A549 (cell line): ENCODE results near the gene TSPEAR. TPM values are rescaled to one million over a fixed set of nuclear protein-coding genes. Genes with fewer than 3 reads are reported as not detected.
"Not testable (repeated sequence)": the region's sequence is repeated elsewhere in the genome, so short reads cannot be mapped to it uniquely, and the experiment has no call there.

Experiments used
- ATAC-seq, 2 experiments: fragments of 200-7000 bp in 1 of 2; fragments of >200 bp in 1 of 2; cut with Nextera tagmentation in 1 of 2; cut with Tn5 transposase in 1 of 2; 3 replicates each; pipeline versions ENCODE4 v1.8.0 to v1.9.1; 2018 to 2020; ENCODE audit warnings: mild to moderate bottlenecking in 1 of 2, moderate library complexity in 1 of 2
- CTCF ChIA-PET: fragments of 300-600 bp; sonication (Branson Sonifier 250); formaldehyde crosslinking; extraction: SDS; loops from one replicate; lab custom pipeline; 2021; ENCODE audit warnings: antibody characterized with exemption, inconsistent platforms; lab: Yijun Ruan, JAX
- POLR2A ChIA-PET: fragments of 350-600 bp; formaldehyde crosslinking; extraction: SDS; loops from one replicate; lab custom pipeline; 2021; ENCODE audit warnings: antibody characterized with exemption, inconsistent platforms; lab: Yijun Ruan, JAX
- DNase-seq, 2 experiments: peaks; one replicate each; pipeline versions ENCODE4 v3.0.0 to v3.0.0-alpha.2; 2011 to 2016; ENCODE audit warnings: low read depth in 1 of 2, low spot score in 1 of 2
- FAIRE-seq: peaks from 2 replicates; lab custom pipeline; 2011; peaks lifted over from hg19 to GRCh38; lab: Jason Lieb, UNC
- H3K27ac ChIP-seq, 2 experiments: fragments of >200 bp; sonication (Bioruptor Twin); formaldehyde crosslinking; 3 replicates each; pipeline ENCODE4 v1.5.1; 2016 to 2017
- H3K4me1 ChIP-seq: fragments of >200 bp; sonication (Bioruptor Twin); formaldehyde crosslinking; 3 replicates; pipeline ENCODE4 v1.6.1; 2016
- H3K4me2 ChIP-seq: fragments of >200 bp; sonication (Bioruptor Twin); formaldehyde crosslinking; 3 replicates; pipeline ENCODE4 v1.6.1; 2016
- H3K4me3 ChIP-seq: fragments of >200 bp; sonication (Bioruptor Twin); formaldehyde crosslinking; 3 replicates; pipeline ENCODE4 v1.5.1; 2016
- H3K9me3 ChIP-seq: fragments of >200 bp; sonication (Bioruptor Twin); formaldehyde crosslinking; 3 replicates; pipeline ENCODE4 v1.6.1; 2016
- BCL3 ChIP-seq: fragments of >200 bp; sonication (Bioruptor Twin); formaldehyde crosslinking; IDR thresholded peaks from 3 replicates; pipeline ENCODE4 v1.6.1; 2016
- EHF ChIP-seq: fragments of 250-450 bp; sonication (Bioruptor Pico); IDR thresholded peaks from 2 replicates; pipeline ENCODE4 v1.5.0; 2020; ENCODE audit warnings: mild to moderate bottlenecking
- EHMT2 ChIP-seq: fragments of 200-600 bp; sonication (generic); IDR thresholded peaks from 2 replicates; pipeline ENCODE4 v1.6.1; 2016; ENCODE audit warnings: antibody characterized with exemption, low read depth, mild to moderate bottlenecking, moderate library complexity
- EP300 ChIP-seq, 2 experiments: fragments of >200 bp; sonication (Bioruptor Twin); formaldehyde crosslinking; IDR thresholded peaks; 2 replicates in 1 of 2; 3 replicates in 1 of 2; pipeline ENCODE4 v1.6.1; 2016 to 2017
- FOXS1 ChIP-seq: fragments of 250-450 bp; sonication (Bioruptor Pico); IDR thresholded peaks from 2 replicates; pipeline ENCODE4 v1.5.0; 2020; ENCODE audit warnings: mild to moderate bottlenecking, moderate library complexity
- GATA3 ChIP-seq: IDR thresholded peaks from 2 replicates; pipeline ENCODE4 v1.6.1; 2012; ENCODE audit warnings: borderline replicate concordance
- HES2 ChIP-seq: fragments of >200 bp; sonication (Bioruptor Twin); formaldehyde crosslinking; IDR thresholded peaks from 2 replicates; pipeline ENCODE4 v1.6.1; 2016
- HOXA7 ChIP-seq: fragments of 250-450 bp; sonication (Bioruptor Pico); IDR thresholded peaks from 2 replicates; pipeline ENCODE4 v1.5.0; 2020; ENCODE audit warnings: mild to moderate bottlenecking, moderate library complexity
- NPAS2 ChIP-seq: fragments of 250-450 bp; sonication (Bioruptor Pico); IDR thresholded peaks from 2 replicates; pipeline ENCODE4 v1.8.0; 2022; ENCODE audit warnings: mild to moderate bottlenecking, moderate library complexity, borderline replicate concordance
- RNF2 ChIP-seq: fragments of 200-600 bp; sonication (generic); IDR thresholded peaks from 2 replicates; pipeline ENCODE4 v1.6.1; 2016; ENCODE audit warnings: low read depth, mild to moderate bottlenecking, antibody characterized with exemption, moderate library complexity, borderline replicate concordance
- USF2 ChIP-seq: fragments of 450-650 bp; IDR thresholded peaks from 2 replicates; pipeline ENCODE4 v1.6.1; 2014; ENCODE audit warnings: antibody characterized with exemption
- WGBS: methylation state at CpG from one replicate; pipeline ENCODE4 v1.1.6; 2017; ENCODE audit errors: missing lambda C conversion rate; 5-methylcytosine and 5-hydroxymethylcytosine counted together
- polyA plus RNA-seq, 4 experiments: library from polyadenylated mRNA; depleted of rRNA in 3 of 4; stranded (reverse); fragments of >200 nt; fragmentation: RNase III in 1 of 4; extraction: RNeasy Plus Mini Kit Qiagen cat#74134 plus additional on column Dnase treatment in 1 of 4; gene quantifications; 2 replicates in 3 of 4; 3 replicates in 1 of 4; pipeline ENCODE4 v1.2.3, GENCODE V29; 2011 to 2017

Gene TSPEAR
- polyA plus RNA-seq, 2 of the 4 experiments (the other 2 are of a cell fraction) = not detected

GRCh38 chr21:44592446-44593311 is 118.7 kb downstream of the TSPEAR start, which contains the start of gene KRTAP10-6 (continued):
- no peak for TF ChIP-seq EHF (CRISPR knock-in tag)
- TF ChIP-seq GATA3 = no peak
- TF ChIP-seq HES2 = no peak
- no peak for TF ChIP-seq HOXA7 (CRISPR knock-in tag)

GRCh38 chr21:44591801-44592130 is 119.6 kb downstream of the TSPEAR start:
- H3K4me3 ChIP-seq, FAIRE-seq, ATAC-seq, CTCF ChIA-PET, POLR2A ChIA-PET, H3K27ac ChIP-seq, H3K4me2 ChIP-seq, H3K9me3 ChIP-seq, DNase-seq, H3K4me1 ChIP-seq: not testable (repeated sequence)
- 20% methylated on average over 1 of the region's 4 CpGs for WGBS

- WGBS = 74% methylated on average over 13 of the region's 19 CpGs
- DNase-seq, POLR2A ChIA-PET: not testable (repeated sequence)
Observed at GRCh38 chr21:44590897-44591800, 120.2 kb downstream of the TSPEAR start.

GRCh38 chr21:44590311-44590721 is 121.1 kb downstream of the TSPEAR start:
- no peak overlapping the region for H3K4me2 ChIP-seq
- no peak overlapping the region for H3K27ac ChIP-seq
- CTCF ChIA-PET = no interaction called here
- DNase-seq (no peak), ATAC-seq (no peak), FAIRE-seq (no peak)
- POLR2A ChIA-PET = no interaction called here
- no peaks in the 10 kb centered on the region for H3K4me1 ChIP-seq
- TF ChIP-seq NPAS2 (no peak), EHMT2 (no peak), EP300 (IDR thresholded peaks at IDR 0.05) (no peak)
- H3K4me3 ChIP-seq = no peak overlapping the region
- 63% methylated on average over 5 of the region's 10 CpGs for WGBS
- no peaks in the 10 kb centered on the region for H3K9me3 ChIP-seq

More at GRCh38 chr21:44590897-44591800, 120.2 kb downstream of the TSPEAR start:
- H3K4me1 ChIP-seq, H3K4me3 ChIP-seq, H3K9me3 ChIP-seq, H3K27ac ChIP-seq, FAIRE-seq, H3K4me2 ChIP-seq, CTCF ChIA-PET: not testable (repeated sequence)
- ATAC-seq = peak in 1 of 2 experiments; percentile 42; a peak in 2 of 6 replicates

- 61% methylated on average over 15 of the region's 24 CpGs for WGBS
- FAIRE-seq (no peak), ATAC-seq (no peak)
Observed at GRCh38 chr21:44589586-44590305, 121.6 kb downstream of the TSPEAR start.

More at GRCh38 chr21:44589586-44590305, 121.6 kb downstream of the TSPEAR start:
- Histone ChIP-seq H3K4me2 (no peak overlapping the region), H3K27ac (no peak overlapping the region), H3K4me3 (no peak overlapping the region), H3K9me3 (no peaks in the 10 kb centered on the region), H3K4me1 (no peaks in the 10 kb centered on the region)
- POLR2A ChIA-PET = no interaction called here
- CTCF ChIA-PET = no interaction called here
- TF ChIP-seq BCL3 (no peak), USF2 (no peak), RNF2 (no peak), FOXS1 (CRISPR knock-in tag) (no peak)
- no peak for DNase-seq
